GM12865 (cell line): Measurements from ENCODE around the gene SLC29A3.

Experiments
- DNase-seq: peaks from one replicate; pipeline ENCODE4 v3.0.0; 2010; ENCODE audit warnings: low read depth
- H3K4me3 ChIP-seq: 2 replicates; pipeline ENCODE4 v1.5.1; 2011; ENCODE audit warnings: mild to moderate bottlenecking, low read depth, low read length, control low read depth
- TF ChIP-seq, protein P1 (sequence below): IDR thresholded peaks from 2 replicates; pipeline ENCODE4 v1.5.1; 2011; ENCODE audit warnings: low read length, control low read depth, low read depth, inconsistent platforms; ENCODE audit not compliant: insufficient read depth; ENCODE audit errors: missing control alignments

Gene SLC29A3

DNA sequence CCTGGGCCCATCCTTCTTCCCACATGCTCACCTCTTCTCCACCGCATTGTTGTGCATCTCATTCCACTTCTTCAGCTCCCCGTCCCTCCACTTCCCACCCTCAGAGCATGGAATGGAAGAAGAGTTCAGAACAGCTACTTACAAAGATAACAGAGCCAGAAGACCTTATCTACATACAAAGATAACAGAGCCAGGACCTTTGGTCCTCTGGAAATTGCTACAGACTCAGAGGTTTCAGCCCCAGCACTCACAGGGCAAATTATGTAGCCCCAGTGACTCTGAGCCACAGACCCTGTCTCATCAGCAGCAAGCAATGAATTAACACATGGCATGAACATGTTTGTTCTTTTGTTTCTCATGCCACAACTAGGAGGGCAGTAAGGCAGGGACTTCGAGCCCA lies 28.7 kb upstream of the SLC29A3 start:
- DNase-seq = no peak
- no peak overlapping the region for H3K4me3 ChIP-seq
- TF ChIP-seq, protein P1, sequence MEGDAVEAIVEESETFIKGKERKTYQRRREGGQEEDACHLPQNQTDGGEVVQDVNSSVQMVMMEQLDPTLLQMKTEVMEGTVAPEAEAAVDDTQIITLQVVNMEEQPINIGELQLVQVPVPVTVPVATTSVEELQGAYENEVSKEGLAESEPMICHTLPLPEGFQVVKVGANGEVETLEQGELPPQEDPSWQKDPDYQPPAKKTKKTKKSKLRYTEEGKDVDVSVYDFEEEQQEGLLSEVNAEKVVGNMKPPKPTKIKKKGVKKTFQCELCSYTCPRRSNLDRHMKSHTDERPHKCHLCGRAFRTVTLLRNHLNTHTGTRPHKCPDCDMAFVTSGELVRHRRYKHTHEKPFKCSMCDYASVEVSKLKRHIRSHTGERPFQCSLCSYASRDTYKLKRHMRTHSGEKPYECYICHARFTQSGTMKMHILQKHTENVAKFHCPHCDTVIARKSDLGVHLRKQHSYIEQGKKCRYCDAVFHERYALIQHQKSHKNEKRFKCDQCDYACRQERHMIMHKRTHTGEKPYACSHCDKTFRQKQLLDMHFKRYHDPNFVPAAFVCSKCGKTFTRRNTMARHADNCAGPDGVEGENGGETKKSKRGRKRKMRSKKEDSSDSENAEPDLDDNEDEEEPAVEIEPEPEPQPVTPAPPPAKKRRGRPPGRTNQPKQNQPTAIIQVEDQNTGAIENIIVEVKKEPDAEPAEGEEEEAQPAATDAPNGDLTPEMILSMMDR = no peak

DNA sequence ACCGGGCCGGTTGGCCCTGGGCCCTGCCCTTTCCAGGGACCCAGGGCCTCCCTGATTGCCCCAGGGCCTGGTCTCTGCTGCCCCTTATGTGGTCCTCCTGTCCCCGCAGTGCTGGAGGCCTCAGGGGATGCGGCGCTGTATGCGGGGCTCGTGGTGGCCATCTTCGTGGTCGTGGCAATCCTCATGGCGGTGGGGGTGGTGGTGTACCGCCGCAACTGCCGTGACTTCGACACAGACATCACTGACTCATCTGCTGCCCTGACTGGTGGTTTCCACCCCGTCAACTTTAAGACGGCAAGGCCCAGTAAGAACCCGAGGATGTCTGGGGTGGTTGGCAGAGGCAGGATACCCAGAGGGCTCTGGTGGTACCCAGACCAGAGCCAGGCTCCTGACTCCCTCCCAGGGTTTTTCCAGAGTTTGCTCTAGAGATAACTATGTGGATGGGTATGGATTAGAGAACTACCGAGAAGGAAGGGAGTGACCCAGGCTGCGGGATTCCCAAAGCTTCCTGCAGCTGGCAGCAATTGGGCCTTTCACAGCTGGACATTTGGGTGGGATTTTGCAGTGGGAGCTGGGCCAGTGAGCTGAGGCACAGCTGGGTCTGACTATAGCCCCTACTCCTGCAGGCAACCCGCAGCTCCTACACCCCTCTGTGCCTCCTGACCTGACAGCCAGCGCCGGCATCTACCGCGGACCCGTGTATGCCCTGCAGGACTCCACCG lies 28.1 kb upstream of the SLC29A3 start:
- TF ChIP-seq, protein P1 = no peak
- no peak for DNase-seq
- no peak overlapping the region for H3K4me3 ChIP-seq

DNA sequence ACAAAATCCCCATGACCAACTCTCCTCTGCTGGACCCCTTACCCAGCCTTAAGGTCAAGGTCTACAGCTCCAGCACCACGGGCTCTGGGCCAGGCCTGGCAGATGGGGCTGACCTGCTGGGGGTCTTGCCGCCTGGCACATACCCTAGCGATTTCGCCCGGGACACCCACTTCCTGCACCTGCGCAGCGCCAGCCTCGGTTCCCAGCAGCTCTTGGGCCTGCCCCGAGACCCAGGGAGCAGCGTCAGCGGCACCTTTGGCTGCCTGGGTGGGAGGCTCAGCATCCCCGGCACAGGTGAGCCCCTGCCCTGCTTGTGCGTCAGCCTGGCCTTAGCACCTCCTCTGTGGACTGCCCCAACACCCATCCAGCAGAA lies 27.5 kb upstream of the SLC29A3 start:
- no peak for DNase-seq
- no peak overlapping the region for H3K4me3 ChIP-seq
- TF ChIP-seq, protein P1 = no peak

DNA sequence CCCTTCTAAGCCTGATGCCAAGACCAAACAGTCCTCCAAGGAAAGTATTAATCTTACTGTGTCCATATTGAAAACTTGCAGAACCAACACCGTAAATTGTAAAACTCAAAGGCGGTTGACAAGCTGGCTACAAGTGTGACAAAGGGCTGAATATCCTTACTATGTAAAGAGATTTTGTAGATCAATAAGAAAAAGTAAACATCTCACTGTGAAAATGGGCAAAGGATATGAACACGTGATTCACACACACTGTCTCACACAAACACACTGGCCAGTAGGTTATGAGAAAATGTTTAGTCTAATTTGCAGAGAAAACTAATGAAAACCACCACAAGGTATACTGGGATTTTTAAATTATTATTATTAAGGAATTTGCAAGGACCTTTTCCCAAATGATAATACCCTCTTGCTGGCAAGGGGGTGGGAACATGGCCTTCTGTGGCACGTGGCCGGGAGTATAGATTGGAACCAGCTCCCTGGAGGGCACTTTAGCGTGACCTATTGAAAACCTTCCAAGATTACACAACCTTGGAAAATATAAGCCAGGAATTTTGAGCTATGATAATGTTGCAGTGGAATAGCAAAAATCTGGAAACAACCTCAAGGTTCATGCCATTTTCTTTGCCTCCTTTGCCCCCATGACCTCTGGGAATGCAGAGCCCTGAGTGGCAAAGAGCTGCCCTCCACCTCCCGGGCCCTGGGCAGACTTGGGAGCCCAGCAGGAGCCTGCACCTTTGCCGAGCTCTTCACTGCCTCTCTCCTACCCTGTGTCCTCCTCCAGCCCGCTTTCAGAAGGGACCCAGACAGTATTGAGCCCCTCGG lies 26.2 kb upstream of the SLC29A3 start:
- TF ChIP-seq, protein P1 = no peak
- H3K4me3 ChIP-seq = no peak overlapping the region
- DNase-seq = no peak

DNA sequence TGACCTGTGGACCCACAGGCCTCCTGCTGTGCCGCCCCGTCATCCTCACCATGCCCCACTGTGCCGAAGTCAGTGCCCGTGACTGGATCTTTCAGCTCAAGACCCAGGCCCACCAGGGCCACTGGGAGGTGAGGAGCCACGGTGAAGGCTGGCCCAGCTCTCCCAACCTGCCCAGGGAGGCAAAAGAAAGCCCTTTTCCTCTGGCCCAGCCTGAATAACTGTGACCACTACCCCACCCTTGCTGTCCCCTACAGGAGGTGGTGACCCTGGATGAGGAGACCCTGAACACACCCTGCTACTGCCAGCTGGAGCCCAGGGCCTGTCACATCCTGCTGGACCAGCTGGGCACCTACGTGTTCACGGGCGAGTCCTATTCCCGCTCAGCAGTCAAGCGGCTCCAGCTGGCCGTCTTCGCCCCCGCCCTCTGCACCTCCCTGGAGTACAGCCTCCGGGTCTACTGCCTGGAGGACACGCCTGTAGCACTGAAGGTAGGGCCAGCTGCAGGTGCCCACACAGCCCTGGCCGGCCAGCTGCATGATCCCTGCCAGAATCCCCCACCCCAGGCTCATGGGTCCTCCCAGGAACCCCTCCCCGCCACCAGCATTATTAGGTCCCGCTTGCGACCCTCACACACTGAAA lies 25.5 kb upstream of the SLC29A3 start:
- TF ChIP-seq, protein P1 = no peak
- H3K4me3 ChIP-seq = no peak overlapping the region
- no peak for DNase-seq

DNA sequence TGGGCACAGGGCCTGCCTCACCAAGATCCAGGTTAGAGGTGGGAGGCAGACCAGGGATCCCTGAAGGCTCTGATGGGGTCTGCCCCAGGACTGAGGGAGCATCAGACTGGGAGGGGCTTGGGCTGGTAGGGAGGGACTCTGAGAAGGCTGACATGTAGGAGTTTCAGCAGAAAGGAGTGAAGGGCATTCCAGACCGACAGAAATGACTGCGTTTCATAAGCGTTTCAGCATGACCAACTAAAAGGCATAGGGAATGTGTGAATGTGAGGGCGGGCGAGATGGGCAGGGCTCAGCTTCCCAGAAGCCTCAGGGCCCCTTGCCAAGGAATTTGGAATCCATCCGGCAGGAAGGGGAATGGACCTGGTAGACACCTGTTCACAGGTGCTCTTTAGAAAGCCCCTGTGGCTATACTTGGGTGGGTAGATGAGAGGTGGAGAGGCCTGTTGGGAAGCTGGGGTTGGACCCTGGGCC lies 24.9 kb upstream of the SLC29A3 start:
- no peak for DNase-seq
- TF ChIP-seq, protein P1 = no peak
- no peak overlapping the region for H3K4me3 ChIP-seq
